CD14-positive monocyte (primary cell): ENCODE results near the gene AIG1. TPM values are rescaled to one million over a fixed set of nuclear protein-coding genes. Genes with fewer than 3 reads are reported as not detected.

Source experiments
- DNase-seq, 3 donors: peaks; one replicate each; pipeline ENCODE4 v3.0.0-alpha.2; 2011 to 2022
- H2AFZ ChIP-seq: 2 replicates; pipeline ENCODE4 v1.6.0; 2012; ENCODE audit warnings: mild to moderate bottlenecking, low read depth, low read length, inconsistent platforms; ENCODE audit not compliant: insufficient read depth, poor library complexity, severe bottlenecking
- H3K27ac ChIP-seq, 2 donors: 1 replicate in 1 of 2; 2 replicates in 1 of 2; pipeline ENCODE4 v1.5.1; 2012 to 2013; ENCODE audit warnings: low read length in 2 of 2, control low read depth in 1 of 2, inconsistent platforms in 1 of 2, low read depth in 1 of 2, mild to moderate bottlenecking in 1 of 2
- H3K27me3 ChIP-seq, 2 donors: one replicate each; pipeline versions ENCODE4 v1.6.0 to v1.6.1; 2011 to 2013; ENCODE audit warnings: low read length in 2 of 2; ENCODE audit not compliant: control insufficient read depth in 2 of 2, insufficient read depth in 2 of 2
- H3K36me3 ChIP-seq, 2 donors: replicated peaks in 1 of 2; 1 replicate in 1 of 2; 2 replicates in 1 of 2; pipeline versions ENCODE4 v1.5.1 to v1.6.1; 2012 to 2013; ENCODE audit warnings: low read length in 2 of 2, control low read depth in 1 of 2, inconsistent platforms in 1 of 2, mild to moderate bottlenecking in 1 of 2; ENCODE audit not compliant: insufficient read depth in 2 of 2, control insufficient read depth in 1 of 2
- H3K4me1 ChIP-seq, 2 donors: 1 replicate in 1 of 2; 2 replicates in 1 of 2; pipeline versions ENCODE4 v1.5.1 to v1.6.1; 2012 to 2013; ENCODE audit warnings: low read length in 2 of 2, control low read depth in 1 of 2, inconsistent platforms in 1 of 2, mild to moderate bottlenecking in 1 of 2, moderate library complexity in 1 of 2; ENCODE audit not compliant: insufficient read depth in 2 of 2, control insufficient read depth in 1 of 2
- H3K4me2 ChIP-seq: replicated peaks from 2 replicates; pipeline ENCODE3; 2012; ENCODE audit warnings: low read length, moderate library complexity, mild to moderate bottlenecking; ENCODE audit not compliant: poor library complexity, severe bottlenecking; ENCODE audit errors: extremely low read depth
- H3K4me3 ChIP-seq, 3 experiments: fragments of 200-600 bp in 1 of 3; sonication (generic) in 1 of 3; replicated peaks in 1 of 3; 1 replicate in 2 of 3; 2 replicates in 1 of 3; pipeline ENCODE4 v1.5.1; 2011 to 2013; ENCODE audit warnings: low read length in 3 of 3, mild to moderate bottlenecking in 3 of 3, control low read depth in 2 of 3, low read depth in 2 of 3, inconsistent platforms in 1 of 3, moderate library complexity in 1 of 3
- H3K79me2 ChIP-seq: 2 replicates; pipeline ENCODE4 v1.6.0; 2012; ENCODE audit warnings: mild to moderate bottlenecking, control low read depth, inconsistent platforms, low read length, moderate library complexity; ENCODE audit not compliant: insufficient read depth
- H3K9ac ChIP-seq: 2 replicates; pipeline ENCODE4 v1.6.0; 2017; ENCODE audit warnings: low read length, mild to moderate bottlenecking; ENCODE audit not compliant: insufficient read depth, poor library complexity, severe bottlenecking
- H3K9me3 ChIP-seq, 2 donors: replicated peaks in 1 of 2; 1 replicate in 1 of 2; 2 replicates in 1 of 2; pipeline versions ENCODE4 v1.5.1 to v1.6.1; 2012 to 2013; ENCODE audit warnings: low read length in 2 of 2, control low read depth in 1 of 2; ENCODE audit not compliant: control insufficient read depth in 1 of 2, insufficient read depth in 1 of 2
- H4K20me1 ChIP-seq: 2 replicates; pipeline ENCODE4 v1.6.0; 2012; ENCODE audit warnings: mild to moderate bottlenecking, low read length, control low read depth, moderate library complexity; ENCODE audit not compliant: insufficient read depth
- H3K27ac Mint-ChIP-seq, 7 donors: one replicate each; pipeline ENCODE4 v1.8.0; 2020; ENCODE audit warnings: mild to moderate bottlenecking in 7 of 7, mixed read lengths in 7 of 7, moderate library complexity in 6 of 7, inconsistent platforms in 2 of 7
- H3K27me3 Mint-ChIP-seq, 3 donors: one replicate each; pipeline ENCODE4 v1.8.0; 2021 to 2022; ENCODE audit warnings: low read depth in 3 of 3, mild to moderate bottlenecking in 3 of 3, mixed read lengths in 3 of 3, moderate library complexity in 3 of 3, inconsistent platforms in 1 of 3
- H3K36me3 Mint-ChIP-seq, 2 donors: one replicate each; pipeline ENCODE4 v1.8.0; 2020; ENCODE audit warnings: mixed read lengths in 2 of 2, inconsistent platforms in 1 of 2, mild to moderate bottlenecking in 1 of 2
- H3K4me1 Mint-ChIP-seq: one replicate; pipeline ENCODE4 v1.8.0; 2020; ENCODE audit warnings: mild to moderate bottlenecking, mixed read lengths
- H3K4me3 Mint-ChIP-seq, 2 donors: one replicate each; pipeline ENCODE4 v1.8.0; 2020; ENCODE audit warnings: mild to moderate bottlenecking in 2 of 2, mixed read lengths in 2 of 2, moderate library complexity in 1 of 2
- H3K9me3 Mint-ChIP-seq, 7 donors: one replicate each; pipeline ENCODE4 v1.8.0; 2020 to 2022; ENCODE audit warnings: mixed read lengths in 7 of 7, mild to moderate bottlenecking in 6 of 7, moderate library complexity in 6 of 7, inconsistent platforms in 2 of 7
- CTCF ChIP-seq: fragments of 200-600 bp; IDR thresholded peaks from one replicate; pipeline ENCODE4 v1.8.0; 2022; ENCODE audit warnings: antibody characterized with exemption, mild to moderate bottlenecking
- intact Hi-C, 2 donors: fragments of 100-400 bp; cut with micrococcal nuclease; formaldehyde crosslinking; loops; one replicate each; pipeline versions ENCODE4 v1.15.0 to v1.15.1; 2023
- polyA plus RNA-seq, 3 donors: library from polyadenylated mRNA; depleted of rRNA in 1 of 3; unstranded in 2 of 3; stranded (reverse) in 1 of 3; fragments of 300-500 nt in 2 of 3; fragments of >200 nt in 1 of 3; fragmentation: Illumina TruSeq in 2 of 3; gene quantifications; 1 replicate in 2 of 3; 2 replicates in 1 of 3; pipeline ENCODE4 v1.2.3, GENCODE V29; 2012 to 2021

AIG1 gene
- polyA plus RNA-seq, 3 donors: 6.7 to 7.6 (median 6.8) TPM

- no peaks in the 10 kb centered on the region for H3K27me3 Mint-ChIP-seq
- H3K27ac Mint-ChIP-seq: no peak overlapping the region
- no peak for TF ChIP-seq CTCF
- intact Hi-C loops: no loop called here
- Histone ChIP-seq H3K4me2 (no peak overlapping the region), H3K9ac (no peak overlapping the region), H3K27me3 (no peaks in the 10 kb centered on the region), H3K79me2 (no peaks in the 10 kb centered on the region), H3K4me3 (no peak overlapping the region), H3K4me1 (no peaks in the 10 kb centered on the region), H2AFZ (no peak overlapping the region), H3K9me3 (peaks cover 0 to 3% of the 10 kb centered on the region in 2 donors), H3K27ac (no peak overlapping the region), H3K36me3 (no peaks in the 10 kb centered on the region), H4K20me1 (no peaks in the 10 kb centered on the region)
- no peak for DNase-seq
- peaks cover 7 to 11% of the 10 kb centered on the region in 2 donors for H3K36me3 Mint-ChIP-seq
- H3K4me3 Mint-ChIP-seq: no peak overlapping the region
- H3K4me1 Mint-ChIP-seq: no peaks in the 10 kb centered on the region
- H3K9me3 Mint-ChIP-seq: peaks cover 2 to 14% (median 10%) of the 10 kb centered on the region in 7 donors
Measured at GRCh38 chr6:143169440-143169839, 108.8 kb downstream of the AIG1 start.

- peaks cover 11 to 15% of the 10 kb centered on the region in 2 donors for H3K36me3 Mint-ChIP-seq
- H3K36me3 ChIP-seq: no peaks in the 10 kb centered on the region
Measured at GRCh38 chr6:143174516-143174915, 113.8 kb downstream of the AIG1 start.

More at GRCh38 chr6:143174516-143174915, 113.8 kb downstream of the AIG1 start:
- Histone ChIP-seq H2AFZ (no peak overlapping the region), H3K4me2 (no peak overlapping the region), H3K9ac (no peak overlapping the region), H3K27ac (no peak overlapping the region), H3K27me3 (no peaks in the 10 kb centered on the region), H3K4me3 (no peak overlapping the region), H3K4me1 (no peaks in the 10 kb centered on the region), H3K79me2 (no peaks in the 10 kb centered on the region), H4K20me1 (no peaks in the 10 kb centered on the region), H3K9me3 (peaks cover 11 to 13% of the 10 kb centered on the region in 2 donors)
- Mint-ChIP-seq H3K27me3 (no peaks in the 10 kb centered on the region), H3K4me1 (no peaks in the 10 kb centered on the region), H3K4me3 (no peak overlapping the region), H3K27ac (no peak overlapping the region), H3K9me3 (peaks cover 11 to 28% (median 22%) of the 10 kb centered on the region in 7 donors)
- TF ChIP-seq CTCF: no peak
- no peak for DNase-seq
- intact Hi-C loops: no loop called here
